Stimulated activated CD4-positive, alpha-beta T cell treated with anti-CD3 and anti-CD28 coated beads, Interleukin-15, amount 100 ng/mL, for 48 hours (primary cell): ENCODE measurements around the gene CTSG.
"Not testable (repeated sequence)": the region's sequence is repeated elsewhere in the genome, so short reads cannot be mapped to it uniquely, and the experiment has no call there.

Experiments used
- DNase-seq, 2 donors: peaks; one replicate each; pipeline ENCODE4 v3.0.0-alpha.2; 2020; ENCODE audit warnings: low read depth in 2 of 2

CTSG gene, protein sequence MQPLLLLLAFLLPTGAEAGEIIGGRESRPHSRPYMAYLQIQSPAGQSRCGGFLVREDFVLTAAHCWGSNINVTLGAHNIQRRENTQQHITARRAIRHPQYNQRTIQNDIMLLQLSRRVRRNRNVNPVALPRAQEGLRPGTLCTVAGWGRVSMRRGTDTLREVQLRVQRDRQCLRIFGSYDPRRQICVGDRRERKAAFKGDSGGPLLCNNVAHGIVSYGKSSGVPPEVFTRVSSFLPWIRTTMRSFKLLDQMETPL

DNA sequence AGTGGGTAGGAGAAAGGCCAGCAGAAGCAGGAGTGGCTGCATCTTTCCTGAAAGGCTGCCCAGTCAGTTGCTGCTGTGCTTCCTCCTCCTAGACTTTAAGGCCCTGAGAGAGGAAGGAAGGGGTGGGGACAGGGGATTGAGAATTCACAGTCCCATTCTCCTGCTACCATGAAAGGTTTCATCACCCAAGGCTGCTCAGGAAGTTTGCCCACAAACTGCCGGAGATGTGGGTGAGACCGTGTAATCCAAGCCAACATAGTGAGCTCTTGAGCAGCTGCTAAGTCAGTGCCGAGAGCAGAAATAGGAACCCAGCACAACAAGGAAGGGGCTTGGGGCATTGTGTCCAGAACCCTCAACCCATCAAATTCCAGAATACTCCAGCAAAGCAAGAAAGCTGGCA, at the start of gene CTSG:
CTSG (minus strand) TSS at position 69 of the 400 bp plus-strand sequence; CDS start at position 42, 27 bp downstream.
- DNase-seq: no peak

DNA sequence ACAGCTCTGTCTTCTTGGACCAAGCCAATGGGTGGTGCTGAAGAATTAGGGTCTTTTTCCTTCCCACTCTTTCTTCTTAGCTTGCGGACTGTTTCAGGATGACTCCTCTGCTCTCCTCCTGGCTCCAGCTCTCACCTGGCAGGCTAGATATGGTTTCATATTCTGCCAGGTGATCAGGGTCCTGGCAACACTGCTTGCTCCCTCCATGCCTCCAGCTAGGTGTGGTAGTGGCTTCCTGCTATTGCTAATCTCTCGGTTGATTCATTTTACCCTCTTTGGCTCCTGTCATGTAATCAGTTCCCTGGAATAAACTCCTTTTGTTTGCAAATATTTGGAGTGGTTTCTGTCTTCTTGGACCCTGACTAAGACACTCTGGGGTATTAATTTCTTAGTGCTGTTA, 37.7 kb upstream of the CTSG start:
- DNase-seq: no peak

DNA sequence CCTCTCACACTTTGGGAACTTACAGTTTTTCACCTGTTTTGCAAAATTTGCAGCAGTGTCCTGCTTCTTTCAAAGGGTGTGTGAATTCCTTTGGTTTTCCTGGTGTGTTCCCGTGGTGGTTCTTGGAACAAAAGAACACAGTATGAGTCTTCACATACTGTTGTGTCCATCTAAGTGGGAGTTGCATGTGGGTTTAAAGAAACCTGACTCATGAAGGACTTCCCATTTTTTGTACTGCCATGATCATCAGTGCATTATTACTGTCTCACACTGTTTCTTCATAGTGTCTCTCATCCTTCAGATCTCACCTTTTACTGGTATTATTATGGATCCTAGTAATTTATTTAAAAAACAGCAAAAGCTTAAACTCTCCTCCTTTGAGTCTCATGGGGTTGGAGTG, 37.2 kb upstream of the CTSG start:
- DNase-seq: no peak

DNA sequence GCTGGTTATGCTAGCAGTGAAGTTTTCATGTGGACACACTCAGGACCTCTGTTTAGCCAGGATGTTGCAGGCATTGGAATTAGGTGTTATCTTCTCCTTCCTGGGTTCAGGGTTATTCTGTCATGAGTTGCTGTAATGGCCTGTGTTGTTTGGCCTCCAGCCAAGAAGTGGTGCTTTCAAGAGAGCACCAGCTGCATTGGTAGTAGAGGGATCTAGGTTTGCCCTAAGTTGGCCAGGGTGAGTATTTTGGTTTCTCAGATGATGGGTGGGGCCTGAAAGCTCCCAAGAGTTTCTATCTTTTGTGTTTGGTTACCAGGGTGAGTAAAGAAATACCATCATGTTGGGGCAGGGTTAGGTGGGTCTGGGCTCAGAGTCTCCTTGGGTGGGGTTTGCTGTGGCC, 36.1 kb upstream of the CTSG start:
- DNase-seq: no peak

DNA sequence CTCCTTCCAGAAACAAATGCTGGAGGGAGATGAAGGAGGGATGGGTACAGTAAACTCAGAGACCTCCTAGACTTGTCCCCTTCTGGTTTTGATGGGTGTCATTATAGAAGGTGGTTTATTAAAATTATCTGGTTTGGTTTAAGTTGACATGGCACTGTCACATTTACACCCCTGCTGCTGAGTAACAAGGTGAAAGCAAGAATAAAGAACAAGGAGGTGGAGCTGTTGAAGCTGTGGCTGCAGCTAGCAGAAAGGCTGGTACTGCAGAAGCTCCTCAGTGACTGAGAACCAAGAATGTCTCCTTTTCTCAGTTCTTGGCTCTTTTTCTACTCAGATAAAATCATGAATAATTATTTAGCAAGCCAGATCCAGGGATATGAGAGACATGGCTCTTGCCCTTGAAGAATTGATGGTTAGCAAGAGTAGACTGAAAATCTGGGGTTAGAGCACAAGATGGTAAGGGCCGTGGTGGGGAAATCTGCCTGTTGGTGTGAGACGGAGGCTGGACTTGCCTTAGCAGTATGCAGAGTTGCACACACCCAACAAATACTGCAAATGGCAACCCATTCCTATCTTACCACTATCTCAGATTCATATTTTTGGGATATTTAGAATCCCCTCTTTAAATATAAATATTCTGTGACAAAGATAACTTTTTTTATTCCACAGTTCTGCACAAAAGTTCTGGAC, 33.8 kb upstream of the CTSG start, which contains the start of gene GZMH:
GZMH (minus strand) TSS at position 31 of the 690 bp plus-strand sequence. CDS start 72 bp downstream, outside the sequence.
- no peak for DNase-seq

DNA sequence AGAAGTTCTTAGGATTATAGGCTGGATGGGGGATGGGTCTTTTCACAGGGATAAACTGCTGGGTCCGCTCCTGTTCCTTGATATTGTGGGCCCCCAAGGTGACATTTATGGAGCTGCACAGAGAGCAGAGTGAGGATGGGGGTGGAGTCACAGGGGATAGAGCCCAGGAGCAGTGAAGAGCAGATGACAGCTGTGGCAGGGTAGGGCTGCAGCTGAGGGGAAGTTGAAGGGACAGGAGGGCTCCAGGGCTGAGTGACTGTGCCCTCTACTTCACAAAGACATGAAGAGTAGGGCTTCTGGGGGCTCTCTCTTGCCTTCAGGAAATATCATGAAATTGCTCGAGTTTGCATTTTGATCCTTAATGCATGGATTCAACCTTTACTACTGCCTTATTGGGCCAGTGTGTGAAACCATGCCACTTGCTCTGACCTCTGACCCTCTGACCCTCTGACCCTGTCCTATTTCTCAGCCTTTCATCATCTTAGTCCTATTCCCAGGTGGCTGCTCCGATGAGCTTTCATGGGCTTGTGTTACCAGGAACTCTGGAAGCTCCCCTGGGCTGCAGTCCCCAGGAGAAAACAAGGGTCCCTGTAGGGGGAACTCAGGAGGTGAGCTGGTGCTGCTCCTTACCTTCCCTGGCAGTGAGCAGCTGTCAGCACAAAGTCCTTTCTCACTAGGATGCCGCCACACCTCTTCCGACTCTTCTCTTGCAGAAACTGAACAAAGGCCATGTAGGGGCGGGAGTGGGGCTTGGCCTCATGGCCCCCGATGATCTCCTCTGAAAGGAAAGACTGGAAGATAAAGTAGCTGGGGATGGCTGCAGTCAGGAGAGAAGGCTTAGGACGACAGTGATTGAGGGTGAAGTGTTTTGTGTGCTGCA, 31.8 kb upstream of the CTSG start:
- no peak for DNase-seq

DNA sequence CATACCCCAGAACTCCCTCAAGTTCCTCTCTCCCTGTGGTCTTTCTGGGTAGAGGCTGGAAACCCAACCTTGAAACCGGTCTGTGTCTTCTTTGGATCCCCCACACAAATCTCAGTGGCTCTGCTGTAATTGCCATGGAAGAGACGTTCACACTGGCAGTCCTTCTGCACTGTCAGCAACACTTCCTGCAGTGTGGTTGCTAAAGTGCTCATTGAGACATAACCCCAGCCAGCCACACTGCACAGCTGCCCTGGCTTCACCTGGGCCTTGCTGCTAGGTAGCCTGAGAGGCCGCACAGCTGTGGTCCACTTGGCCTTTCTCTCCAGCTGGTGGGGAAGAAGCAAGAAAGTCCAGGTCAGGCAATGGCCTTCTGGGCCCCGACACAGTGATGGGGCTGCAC, 31.0 kb upstream of the CTSG start:
- DNase-seq: no peak

DNA sequence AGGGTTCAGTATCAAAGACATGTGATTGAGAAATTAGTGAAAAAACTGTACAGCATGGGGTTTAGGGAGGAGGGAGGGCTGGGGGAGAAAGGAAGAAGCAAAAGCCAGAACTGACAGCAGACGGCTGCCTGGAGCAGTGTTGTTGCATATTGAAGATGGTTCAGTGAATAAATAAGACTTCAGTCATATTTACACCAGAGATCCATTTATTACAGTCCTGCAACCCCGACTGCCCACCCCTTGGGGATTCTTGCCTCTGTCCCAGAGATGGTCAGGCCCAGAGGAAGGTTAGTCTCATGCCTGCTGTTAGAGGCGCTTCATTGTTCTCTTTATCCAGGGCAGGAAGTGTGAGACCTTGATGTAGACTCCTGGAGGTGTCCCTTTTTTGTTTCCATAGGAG, 30.2 kb upstream of the CTSG start:
- no peak for DNase-seq

DNA sequence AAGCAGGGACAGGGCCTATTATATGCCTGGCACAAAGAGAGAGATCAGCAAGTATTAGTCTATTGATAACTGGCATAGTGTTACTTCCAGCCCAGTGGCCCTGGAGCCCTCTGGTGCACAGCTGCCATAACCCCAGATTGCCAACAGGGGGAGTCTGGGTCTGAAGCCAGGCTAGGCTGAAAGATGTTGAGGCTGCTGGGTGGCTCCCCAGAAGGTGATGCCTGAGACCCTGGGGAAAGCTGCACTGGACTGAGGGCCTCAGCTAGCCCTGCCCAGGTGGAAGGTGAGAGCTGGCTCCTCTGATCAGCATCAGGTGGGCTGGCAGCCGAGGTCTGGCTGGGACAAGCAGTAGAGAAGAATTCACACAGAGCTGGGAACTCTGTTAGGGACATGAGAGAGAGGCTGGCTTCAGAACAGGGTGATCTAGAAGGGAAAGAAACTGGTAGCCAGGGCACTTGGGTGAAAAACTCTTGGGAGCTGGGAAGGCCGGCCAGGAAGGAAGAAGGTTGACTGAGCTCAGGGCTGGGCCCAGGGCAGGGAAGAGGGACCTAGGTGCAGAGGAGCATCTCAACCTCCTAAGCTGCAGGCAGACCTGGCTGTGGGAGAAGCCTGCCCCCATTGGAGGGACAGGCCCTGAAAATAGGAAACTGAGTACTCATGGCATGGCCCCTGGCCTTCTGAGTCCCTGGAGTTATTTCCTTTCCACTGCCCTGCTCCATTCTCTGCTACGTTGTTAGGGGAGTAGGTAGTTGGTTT, 29.6 kb upstream of the CTSG start:
- DNase-seq: peak; percentile 51 to 69

DNA sequence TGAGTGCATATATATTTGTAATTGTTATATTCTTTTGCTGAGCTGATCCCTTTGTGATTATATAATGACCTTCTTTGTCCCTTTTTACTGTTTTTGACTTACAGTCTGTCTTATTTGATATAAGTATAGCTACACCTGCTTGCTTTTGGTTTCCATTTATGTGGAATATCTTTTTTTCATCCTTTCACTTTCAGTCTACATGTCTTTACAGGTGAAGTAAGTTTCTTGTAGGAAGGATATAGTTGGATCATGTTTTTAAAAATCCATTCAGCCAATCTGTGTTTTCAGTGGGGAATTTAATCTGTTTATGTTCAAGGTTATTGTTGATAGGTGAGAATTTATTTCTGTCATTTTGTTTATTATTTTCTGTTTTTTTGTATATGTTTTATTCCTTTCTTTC, 21.4 kb upstream of the CTSG start:
- DNase-seq: no peak

DNA sequence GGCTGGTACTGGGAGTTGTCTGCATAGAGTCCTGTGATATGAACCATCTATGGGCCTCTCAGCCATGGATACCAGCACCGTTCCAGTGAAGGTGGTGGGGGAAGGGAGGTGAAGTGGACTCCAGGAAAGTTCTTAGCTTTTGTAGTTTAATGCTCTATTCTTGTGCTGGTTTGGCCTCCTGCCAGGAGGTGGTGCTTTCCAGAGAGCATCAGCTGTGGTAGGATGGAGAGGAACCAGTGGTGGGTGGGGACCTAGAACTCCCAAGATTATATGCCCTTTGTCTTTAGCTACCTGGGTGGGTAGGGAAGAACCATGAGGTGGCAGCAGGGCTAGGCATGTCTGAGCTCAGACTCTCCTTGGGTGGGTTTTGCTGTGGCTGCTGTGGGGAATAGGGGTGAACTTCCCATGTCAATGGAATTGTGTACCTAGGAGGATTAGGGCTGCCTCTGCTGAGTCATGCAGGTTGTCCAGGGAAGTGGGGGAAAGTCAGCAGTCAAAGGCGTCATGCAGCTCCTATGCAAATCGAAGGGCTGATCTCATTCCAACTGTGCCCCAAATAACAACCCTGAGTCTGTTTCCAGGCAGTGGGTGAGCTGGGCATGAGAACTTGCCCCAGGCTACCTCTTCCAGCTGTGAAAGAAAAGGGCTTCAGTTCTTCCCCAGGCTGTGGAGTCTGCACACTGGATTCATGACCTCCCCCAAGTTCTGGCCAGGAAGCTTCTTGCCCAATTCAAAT, 19.2 kb upstream of the CTSG start:
- no peak for DNase-seq

DNA sequence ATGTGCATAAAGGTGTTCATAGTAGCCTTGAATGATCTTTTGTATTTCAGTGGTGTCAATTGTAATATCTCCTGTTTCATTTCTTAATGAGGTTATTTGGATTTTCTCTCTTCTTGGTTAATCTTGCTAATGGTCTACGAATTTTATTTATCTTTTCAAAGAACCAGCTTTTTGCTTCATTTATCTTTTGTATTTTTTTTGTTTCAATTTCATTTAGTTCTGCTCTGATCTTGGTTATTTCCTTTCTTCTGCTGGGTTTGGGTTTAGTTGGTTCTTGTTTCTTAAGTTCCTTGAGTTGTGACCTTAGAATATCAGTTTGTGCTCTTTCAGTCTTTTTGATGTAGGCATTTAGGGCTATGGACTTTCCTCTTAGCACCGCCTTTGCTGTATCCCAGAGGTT, 15.0 kb upstream of the CTSG start:
- DNase-seq: not testable (repeated sequence)

DNA sequence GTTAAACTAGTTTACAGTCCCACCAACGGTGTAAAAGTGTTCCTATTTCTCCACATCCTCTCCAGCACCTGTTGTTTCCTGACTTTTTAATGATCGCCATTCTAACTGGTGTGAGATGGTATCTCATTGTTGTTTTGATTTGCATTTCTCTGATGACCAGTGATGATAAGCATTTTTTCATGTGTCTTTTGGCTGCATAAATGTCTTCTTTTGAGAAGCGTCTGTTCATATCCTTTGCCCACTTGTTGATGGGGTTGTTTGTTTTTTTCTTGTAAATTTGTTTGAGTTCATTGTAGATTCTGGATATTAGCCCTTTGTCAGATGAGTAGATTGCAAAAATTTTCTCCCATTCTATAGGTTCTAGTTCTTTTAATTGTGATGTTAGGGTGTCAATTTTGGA, 8.4 kb upstream of the CTSG start:
- DNase-seq: not testable (repeated sequence)

DNA sequence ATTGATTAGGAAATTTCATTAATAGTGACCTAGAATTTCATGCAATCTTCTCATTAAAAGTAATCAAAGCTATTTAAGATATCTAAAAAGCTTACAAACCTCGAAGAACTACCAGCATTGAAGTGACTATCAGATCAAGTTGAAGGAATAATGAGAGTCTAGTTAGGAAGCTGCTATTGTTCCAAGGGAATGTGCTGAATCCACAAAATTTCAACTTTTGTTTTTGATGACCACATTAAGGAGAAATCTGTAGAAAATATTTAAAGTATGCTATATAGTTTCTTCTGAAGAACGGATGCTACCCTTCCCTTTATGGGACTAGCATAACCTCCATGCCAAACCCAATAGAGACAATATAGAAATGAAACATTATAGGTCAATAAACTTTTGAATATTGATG, 2.5 kb upstream of the CTSG start:
- no peak for DNase-seq

DNA sequence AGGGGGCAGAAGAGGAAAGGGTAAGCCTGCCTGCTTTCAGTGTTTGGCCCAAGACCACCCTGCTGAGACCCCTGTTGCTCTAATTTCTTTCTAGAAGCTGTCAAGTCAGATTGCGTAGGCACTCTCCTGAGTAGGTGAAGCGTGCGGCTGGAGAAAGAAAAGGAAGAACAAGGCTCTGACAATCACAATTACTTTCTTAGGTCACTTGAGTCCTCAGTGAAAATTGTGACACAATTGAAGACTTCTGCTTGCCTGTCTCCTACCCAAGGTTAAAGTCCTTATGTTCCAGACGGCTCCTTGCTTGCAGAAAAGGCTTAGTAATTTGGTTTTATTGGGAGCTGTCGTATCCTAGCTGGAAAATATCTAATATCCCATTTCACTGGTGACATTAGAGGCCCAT, 721 bp upstream of the CTSG start:
- no peak for DNase-seq

DNA sequence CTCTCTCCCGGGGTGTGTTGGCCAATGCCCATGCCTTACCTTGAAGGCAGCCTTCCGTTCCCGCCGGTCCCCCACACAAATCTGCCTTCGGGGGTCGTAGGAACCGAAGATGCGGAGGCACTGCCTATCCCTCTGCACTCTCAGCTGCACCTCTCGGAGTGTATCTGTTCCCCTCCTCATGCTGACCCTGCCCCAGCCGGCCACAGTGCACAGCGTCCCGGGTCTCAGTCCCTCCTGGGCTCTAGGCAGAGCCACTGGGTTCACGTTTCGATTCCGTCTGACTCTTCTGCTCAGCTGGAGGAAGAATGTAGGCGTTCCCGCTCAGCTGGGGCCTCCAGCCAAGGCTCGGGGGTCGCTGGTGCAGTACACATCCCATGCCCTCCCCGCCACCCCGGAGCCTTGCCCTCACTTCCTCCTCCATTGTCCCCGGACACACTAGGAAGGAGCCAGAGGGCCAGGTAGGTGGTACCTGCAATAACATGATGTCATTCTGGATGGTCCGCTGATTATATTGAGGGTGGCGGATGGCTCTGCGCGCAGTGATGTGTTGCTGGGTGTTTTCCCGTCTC, 1.8 kb downstream of the CTSG start:
- no peak for DNase-seq

DNA sequence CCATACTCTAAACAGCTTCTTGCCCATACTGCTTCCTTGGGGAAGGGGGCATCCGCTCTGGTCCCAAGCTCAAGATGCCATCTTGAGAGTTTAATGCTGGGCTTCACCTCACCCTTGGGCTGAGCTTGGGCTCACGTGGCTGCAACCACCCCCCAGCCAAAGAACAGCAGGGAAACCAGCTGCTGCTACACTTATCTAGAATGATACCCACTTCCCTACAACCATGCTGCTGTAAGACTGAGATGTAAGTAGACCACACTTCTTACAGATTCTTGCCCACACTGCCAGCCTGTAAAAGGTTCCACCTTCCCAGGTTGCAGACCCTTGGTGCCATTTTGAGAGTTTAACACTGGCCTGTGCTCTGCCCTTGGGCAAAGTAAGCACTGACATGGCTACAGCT, 9.7 kb downstream of the CTSG start:
- DNase-seq: no peak

DNA sequence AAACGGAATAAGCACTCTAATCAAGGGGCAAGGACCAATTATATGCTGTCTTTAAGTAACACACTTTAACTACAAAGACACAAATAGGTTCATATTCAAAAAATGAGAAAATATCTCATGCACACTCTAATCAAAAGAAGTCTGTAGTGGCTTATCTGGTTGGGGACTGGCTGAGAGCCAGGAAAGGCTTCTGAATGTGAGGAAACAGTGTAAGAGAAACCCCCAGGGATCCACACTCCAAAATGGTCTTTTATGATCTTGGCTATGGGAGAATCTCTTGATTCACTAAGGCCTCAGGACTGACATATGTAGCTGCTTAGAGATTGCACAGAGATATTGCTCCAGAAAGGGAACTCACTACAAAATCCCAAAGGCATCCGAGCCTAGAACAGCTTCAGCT, 10.3 kb downstream of the CTSG start:
- no peak for DNase-seq

DNA sequence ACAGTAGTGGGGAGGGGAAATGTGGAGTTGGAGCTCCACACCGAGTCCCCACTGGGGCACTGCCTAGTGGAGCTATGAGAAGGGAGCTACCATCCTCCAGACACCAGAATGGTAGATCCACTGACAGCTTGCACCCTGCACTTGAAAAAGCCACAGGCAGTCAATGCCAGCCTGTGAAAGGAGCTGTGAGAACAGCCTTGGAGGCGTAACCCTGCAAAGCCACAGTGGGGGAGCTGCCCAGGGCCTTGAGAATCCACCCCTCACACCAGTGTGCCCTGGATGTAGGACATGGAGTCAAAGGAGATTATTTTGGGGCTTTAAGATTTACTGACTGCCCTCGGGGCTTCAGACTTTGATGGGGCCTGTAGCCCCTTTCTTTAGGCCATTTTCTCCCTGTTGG, 12.5 kb downstream of the CTSG start:
- no peak for DNase-seq

DNA sequence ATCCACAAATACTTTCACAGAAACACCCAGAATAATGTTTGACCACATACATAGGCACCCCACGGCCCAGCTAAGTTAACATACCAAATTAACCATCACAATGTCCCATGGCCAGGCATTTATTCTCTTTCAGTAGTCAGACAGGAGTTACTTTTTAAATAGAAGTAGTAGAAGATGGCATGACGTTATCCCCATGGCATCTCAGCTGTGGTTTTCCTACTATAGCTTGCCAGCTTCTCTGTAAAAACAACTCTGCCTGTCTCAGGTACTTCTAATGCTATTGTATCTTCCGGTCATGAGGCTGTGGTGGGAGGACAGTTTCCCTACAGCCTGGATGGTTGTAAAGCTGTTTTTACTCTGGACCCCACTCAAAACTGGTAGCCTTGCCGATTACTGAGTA, 19.3 kb downstream of the CTSG start:
- no peak for DNase-seq

DNA sequence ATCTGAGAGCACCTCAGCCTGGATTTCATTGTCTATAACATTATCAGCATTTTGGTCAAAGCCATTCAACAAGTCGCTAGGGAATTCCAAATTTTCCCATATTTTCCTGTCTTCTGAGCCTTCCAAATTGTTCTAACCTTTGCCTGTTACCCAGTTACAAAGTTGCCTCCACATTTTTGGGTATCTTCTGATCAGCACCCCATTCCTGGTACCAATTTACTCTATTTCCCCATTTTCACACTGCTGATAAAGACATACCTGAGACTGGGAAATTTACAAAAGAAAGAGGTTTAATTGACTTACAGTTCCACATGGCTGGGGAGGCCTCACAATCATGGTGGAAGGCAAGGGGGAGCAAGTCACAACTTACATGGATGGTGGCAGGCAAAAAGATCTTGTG, 27.0 kb downstream of the CTSG start:
- not testable (repeated sequence) for DNase-seq
